GM23338 (cell line): ENCODE results near the gene LCN6. TPM values are rescaled to one million over a fixed set of nuclear protein-coding genes. Genes with fewer than 3 reads are reported as not detected.

ENCODE experiments used
- ATAC-seq: fragments of 200-7000 bp; cut with Tn5 transposase; 3 replicates; pipeline ENCODE4 v1.9.1; 2020
- DNase-seq: peaks from one replicate; pipeline ENCODE4 v3.0.0-alpha.2; 2015; ENCODE audit warnings: low spot score
- H2AFZ ChIP-seq: fragments of 200-600 bp; sonication (generic); 2 replicates; pipeline ENCODE4 v1.8.0; 2016; ENCODE audit warnings: antibody characterized with exemption, mild to moderate bottlenecking, moderate library complexity
- H3F3A ChIP-seq: fragments of 200-600 bp; sonication (generic); replicated peaks from 2 replicates; pipeline ENCODE4 v1.8.0; 2017; ENCODE audit warnings: antibody characterized with exemption, mixed run types, low read depth
- H3K27ac ChIP-seq: fragments of 200-600 bp; sonication (generic); 2 replicates; pipeline ENCODE4 v1.6.1; 2016; ENCODE audit warnings: low read depth
- H3K27me3 ChIP-seq: fragments of 200-600 bp; sonication (generic); 2 replicates; pipeline ENCODE4 v1.8.0; 2016; ENCODE audit warnings: mild to moderate bottlenecking, mixed run types, moderate library complexity; ENCODE audit not compliant: insufficient read depth
- H3K36me3 ChIP-seq: fragments of 200-600 bp; sonication (generic); 2 replicates; pipeline ENCODE4 v1.8.0; 2016; ENCODE audit warnings: mild to moderate bottlenecking; ENCODE audit not compliant: insufficient read depth
- H3K4me1 ChIP-seq: fragments of 200-600 bp; sonication (generic); 2 replicates; pipeline ENCODE4 v1.8.0; 2016; ENCODE audit warnings: mild to moderate bottlenecking, moderate library complexity; ENCODE audit not compliant: insufficient read depth
- H3K4me2 ChIP-seq: fragments of 200-600 bp; sonication (generic); 2 replicates; pipeline ENCODE4 v1.7.1; 2017; ENCODE audit warnings: mixed run types
- H3K4me3 ChIP-seq: fragments of 200-600 bp; sonication (generic); 2 replicates; pipeline ENCODE4 v1.6.1; 2016; ENCODE audit warnings: mixed run types
- H3K79me2 ChIP-seq: fragments of 200-600 bp; sonication (generic); replicated peaks from 2 replicates; pipeline ENCODE4 v1.8.0; 2017; ENCODE audit warnings: mild to moderate bottlenecking; ENCODE audit not compliant: insufficient read depth
- H3K9me2 ChIP-seq: fragments of 200-600 bp; sonication (generic); 2 replicates; pipeline ENCODE4 v1.8.0; 2017; ENCODE audit not compliant: insufficient read depth
- H4K20me1 ChIP-seq: fragments of 200-600 bp; sonication (generic); replicated peaks from 2 replicates; pipeline ENCODE4 v1.8.0; 2017; ENCODE audit warnings: mild to moderate bottlenecking; ENCODE audit not compliant: insufficient read depth
- H3K27ac Mint-ChIP-seq: 2 replicates; pipeline ENCODE4 v1.8.0; 2020; ENCODE audit warnings: inconsistent platforms, mild to moderate bottlenecking, moderate library complexity, mixed read lengths
- H3K27me3 Mint-ChIP-seq: 3 replicates; pipeline ENCODE4 v1.8.0; 2022; ENCODE audit warnings: low read depth, mild to moderate bottlenecking, moderate library complexity, mixed read lengths, inconsistent platforms; ENCODE audit not compliant: insufficient read depth, poor library complexity
- H3K36me3 Mint-ChIP-seq: 3 replicates; pipeline ENCODE4 v1.8.0; 2021; ENCODE audit warnings: low read depth, mild to moderate bottlenecking, inconsistent platforms, moderate library complexity, mixed read lengths
- H3K4me1 Mint-ChIP-seq: 3 replicates; pipeline ENCODE4 v1.8.0; 2020; ENCODE audit warnings: mild to moderate bottlenecking, inconsistent platforms, mixed read lengths
- H3K4me3 Mint-ChIP-seq: 3 replicates; pipeline ENCODE4 v1.8.0; 2021; ENCODE audit warnings: moderate library complexity, mild to moderate bottlenecking, inconsistent platforms, mixed read lengths
- H3K9me3 Mint-ChIP-seq: 3 replicates; pipeline ENCODE4 v1.8.0; 2020; ENCODE audit warnings: moderate library complexity, mild to moderate bottlenecking, inconsistent platforms, mixed read lengths
- CREB1 ChIP-seq: fragments of 250-450 bp; sonication (Bioruptor Pico); IDR thresholded peaks from 2 replicates; pipeline ENCODE4 v1.5.0; 2020; ENCODE audit warnings: low read depth, mild to moderate bottlenecking, moderate library complexity
- EZH2phosphoT487 ChIP-seq: fragments of 200-600 bp; sonication (generic); IDR thresholded peaks from one replicate; pipeline ENCODE4 v1.8.1; 2018; ENCODE audit warnings: antibody characterized with exemption; ENCODE audit not compliant: unreplicated experiment
- JUNB ChIP-seq: IDR thresholded peaks from one replicate; pipeline ENCODE4 v1.6.1; 2016; ENCODE audit warnings: antibody characterized with exemption; ENCODE audit not compliant: unreplicated experiment
- NANOG ChIP-seq: IDR thresholded peaks from 2 replicates; pipeline ENCODE4 v1.6.1; 2016; ENCODE audit warnings: antibody characterized with exemption, borderline replicate concordance
- POLR2AphosphoS5 ChIP-seq: IDR thresholded peaks from 2 replicates; pipeline ENCODE4 v1.6.1; 2016; ENCODE audit warnings: antibody characterized with exemption, low read depth
- ZNF331 ChIP-seq: fragments of 250-450 bp; sonication (Bioruptor Pico); IDR thresholded peaks from 2 replicates; pipeline ENCODE4 v1.5.0; 2020; ENCODE audit warnings: low read depth, mild to moderate bottlenecking, moderate library complexity
- polyA plus RNA-seq: library from polyadenylated mRNA; unstranded; fragments of >200 nt; fragmentation: Nextera tagmentation; extraction: Ambion mirVana; gene quantifications from 2 replicates; pipeline ENCODE4 v1.2.1, GENCODE V29; 2016
- total RNA-seq: library from RNA; depleted of rRNA; stranded (reverse); fragments of >200 nt; shearing (Covaris generic); gene quantifications from 2 replicates; pipeline ENCODE4 v1.2.3, GENCODE V29; 2014
- TF ChIP-seq, protein P1 (sequence below): IDR thresholded peaks from 2 replicates; pipeline ENCODE4 v1.6.1; 2016; ENCODE audit warnings: antibody characterized with exemption
- TF ChIP-seq, protein P2 (sequence below): IDR thresholded peaks from one replicate; pipeline ENCODE4 v1.6.1; 2018; ENCODE audit warnings: antibody characterized with exemption; ENCODE audit not compliant: unreplicated experiment
- TF ChIP-seq, protein P3 (sequence below): fragments of 250-450 bp; sonication (Bioruptor Pico); IDR thresholded peaks from 2 replicates; pipeline ENCODE4 v1.5.0; 2020; ENCODE audit warnings: mild to moderate bottlenecking, moderate library complexity
- TF ChIP-seq, protein P4 (sequence below), 2 experiments: fragments of 200-600 bp in 1 of 2; sonication (generic) in 1 of 2; conservative IDR thresholded peaks; 2 replicates each; pipeline versions ENCODE4 v1.5.1 to v1.6.1; 2016 to 2017; ENCODE audit warnings: antibody characterized with exemption in 2 of 2, low read depth in 2 of 2, mild to moderate bottlenecking in 2 of 2, moderate library complexity in 1 of 2

The LCN6 gene
- total and polyA plus RNA-seq, 2 experiments from 2014 or later: not detected

DNA sequence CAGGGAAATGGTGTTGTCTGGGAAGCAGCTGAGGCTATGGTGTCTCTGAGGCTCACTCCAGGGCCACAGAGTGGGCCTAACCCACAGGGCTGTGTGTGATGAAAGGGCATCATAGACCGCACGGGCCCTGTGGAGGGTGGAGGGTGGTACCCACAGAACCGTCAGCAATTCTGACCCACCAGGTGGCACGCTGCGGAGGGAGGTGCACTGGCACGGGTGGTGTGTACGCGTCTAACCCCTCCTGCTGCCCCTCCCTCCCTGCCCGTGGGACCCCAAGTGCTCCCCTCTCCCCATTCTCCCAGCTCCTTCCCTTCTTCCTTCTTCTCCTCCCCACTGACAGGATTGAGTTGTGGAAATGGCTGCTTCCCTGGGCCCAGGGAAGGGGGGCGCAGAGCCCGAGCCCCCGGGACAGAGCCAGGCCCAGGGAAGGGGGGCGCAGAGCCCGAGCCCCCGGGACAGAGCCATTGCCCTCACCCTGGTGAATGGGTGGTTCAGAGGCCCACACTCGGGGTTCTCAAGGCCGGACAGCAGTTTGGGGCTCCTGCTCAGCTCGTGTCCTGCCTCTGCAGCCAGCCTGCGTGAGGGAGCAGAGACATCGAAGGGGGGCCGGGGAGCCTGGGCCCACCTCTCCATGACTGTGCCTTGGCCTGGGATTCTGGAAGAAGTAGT lies 12.4 kb downstream of the LCN6 start:
- Histone ChIP-seq H3K4me1 (no peaks in the 10 kb centered on the region), H3K36me3 (no peaks in the 10 kb centered on the region), H3K79me2 (no peaks in the 10 kb centered on the region), H3K27me3 (no peaks in the 10 kb centered on the region), H3K4me2 (no peak overlapping the region), H3K9me2 (no peaks in the 10 kb centered on the region), H2AFZ (no peak overlapping the region), H3K4me3 (no peak overlapping the region), H3K27ac (no peak overlapping the region), H3F3A (no peaks in the 10 kb centered on the region), H4K20me1 (no peaks in the 10 kb centered on the region)
- ATAC-seq (no peak), DNase-seq (no peak)
- Mint-ChIP-seq H3K27me3 (peaks cover 20% of the 10 kb centered on the region), H3K4me3 (no peak overlapping the region), H3K27ac (no peak overlapping the region), H3K36me3 (no peaks in the 10 kb centered on the region), H3K4me1 (no peaks in the 10 kb centered on the region; the same call in 2 of the 3 replicates), H3K9me3 (no peaks in the 10 kb centered on the region; the same call in 1 of the 3 replicates)
- TF ChIP-seq CREB1 (CRISPR knock-in tag) (no peak), NANOG (no peak), ZNF331 (CRISPR knock-in tag) (no peak), JUNB (no peak), EZH2phosphoT487 (no peak), POLR2AphosphoS5 (no peak)
- TF ChIP-seq, protein P1, sequence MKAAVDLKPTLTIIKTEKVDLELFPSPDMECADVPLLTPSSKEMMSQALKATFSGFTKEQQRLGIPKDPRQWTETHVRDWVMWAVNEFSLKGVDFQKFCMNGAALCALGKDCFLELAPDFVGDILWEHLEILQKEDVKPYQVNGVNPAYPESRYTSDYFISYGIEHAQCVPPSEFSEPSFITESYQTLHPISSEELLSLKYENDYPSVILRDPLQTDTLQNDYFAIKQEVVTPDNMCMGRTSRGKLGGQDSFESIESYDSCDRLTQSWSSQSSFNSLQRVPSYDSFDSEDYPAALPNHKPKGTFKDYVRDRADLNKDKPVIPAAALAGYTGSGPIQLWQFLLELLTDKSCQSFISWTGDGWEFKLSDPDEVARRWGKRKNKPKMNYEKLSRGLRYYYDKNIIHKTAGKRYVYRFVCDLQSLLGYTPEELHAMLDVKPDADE: no peak
- TF ChIP-seq, protein P2, sequence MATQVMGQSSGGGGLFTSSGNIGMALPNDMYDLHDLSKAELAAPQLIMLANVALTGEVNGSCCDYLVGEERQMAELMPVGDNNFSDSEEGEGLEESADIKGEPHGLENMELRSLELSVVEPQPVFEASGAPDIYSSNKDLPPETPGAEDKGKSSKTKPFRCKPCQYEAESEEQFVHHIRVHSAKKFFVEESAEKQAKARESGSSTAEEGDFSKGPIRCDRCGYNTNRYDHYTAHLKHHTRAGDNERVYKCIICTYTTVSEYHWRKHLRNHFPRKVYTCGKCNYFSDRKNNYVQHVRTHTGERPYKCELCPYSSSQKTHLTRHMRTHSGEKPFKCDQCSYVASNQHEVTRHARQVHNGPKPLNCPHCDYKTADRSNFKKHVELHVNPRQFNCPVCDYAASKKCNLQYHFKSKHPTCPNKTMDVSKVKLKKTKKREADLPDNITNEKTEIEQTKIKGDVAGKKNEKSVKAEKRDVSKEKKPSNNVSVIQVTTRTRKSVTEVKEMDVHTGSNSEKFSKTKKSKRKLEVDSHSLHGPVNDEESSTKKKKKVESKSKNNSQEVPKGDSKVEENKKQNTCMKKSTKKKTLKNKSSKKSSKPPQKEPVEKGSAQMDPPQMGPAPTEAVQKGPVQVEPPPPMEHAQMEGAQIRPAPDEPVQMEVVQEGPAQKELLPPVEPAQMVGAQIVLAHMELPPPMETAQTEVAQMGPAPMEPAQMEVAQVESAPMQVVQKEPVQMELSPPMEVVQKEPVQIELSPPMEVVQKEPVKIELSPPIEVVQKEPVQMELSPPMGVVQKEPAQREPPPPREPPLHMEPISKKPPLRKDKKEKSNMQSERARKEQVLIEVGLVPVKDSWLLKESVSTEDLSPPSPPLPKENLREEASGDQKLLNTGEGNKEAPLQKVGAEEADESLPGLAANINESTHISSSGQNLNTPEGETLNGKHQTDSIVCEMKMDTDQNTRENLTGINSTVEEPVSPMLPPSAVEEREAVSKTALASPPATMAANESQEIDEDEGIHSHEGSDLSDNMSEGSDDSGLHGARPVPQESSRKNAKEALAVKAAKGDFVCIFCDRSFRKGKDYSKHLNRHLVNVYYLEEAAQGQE: no peak
- TF ChIP-seq, protein P3, sequence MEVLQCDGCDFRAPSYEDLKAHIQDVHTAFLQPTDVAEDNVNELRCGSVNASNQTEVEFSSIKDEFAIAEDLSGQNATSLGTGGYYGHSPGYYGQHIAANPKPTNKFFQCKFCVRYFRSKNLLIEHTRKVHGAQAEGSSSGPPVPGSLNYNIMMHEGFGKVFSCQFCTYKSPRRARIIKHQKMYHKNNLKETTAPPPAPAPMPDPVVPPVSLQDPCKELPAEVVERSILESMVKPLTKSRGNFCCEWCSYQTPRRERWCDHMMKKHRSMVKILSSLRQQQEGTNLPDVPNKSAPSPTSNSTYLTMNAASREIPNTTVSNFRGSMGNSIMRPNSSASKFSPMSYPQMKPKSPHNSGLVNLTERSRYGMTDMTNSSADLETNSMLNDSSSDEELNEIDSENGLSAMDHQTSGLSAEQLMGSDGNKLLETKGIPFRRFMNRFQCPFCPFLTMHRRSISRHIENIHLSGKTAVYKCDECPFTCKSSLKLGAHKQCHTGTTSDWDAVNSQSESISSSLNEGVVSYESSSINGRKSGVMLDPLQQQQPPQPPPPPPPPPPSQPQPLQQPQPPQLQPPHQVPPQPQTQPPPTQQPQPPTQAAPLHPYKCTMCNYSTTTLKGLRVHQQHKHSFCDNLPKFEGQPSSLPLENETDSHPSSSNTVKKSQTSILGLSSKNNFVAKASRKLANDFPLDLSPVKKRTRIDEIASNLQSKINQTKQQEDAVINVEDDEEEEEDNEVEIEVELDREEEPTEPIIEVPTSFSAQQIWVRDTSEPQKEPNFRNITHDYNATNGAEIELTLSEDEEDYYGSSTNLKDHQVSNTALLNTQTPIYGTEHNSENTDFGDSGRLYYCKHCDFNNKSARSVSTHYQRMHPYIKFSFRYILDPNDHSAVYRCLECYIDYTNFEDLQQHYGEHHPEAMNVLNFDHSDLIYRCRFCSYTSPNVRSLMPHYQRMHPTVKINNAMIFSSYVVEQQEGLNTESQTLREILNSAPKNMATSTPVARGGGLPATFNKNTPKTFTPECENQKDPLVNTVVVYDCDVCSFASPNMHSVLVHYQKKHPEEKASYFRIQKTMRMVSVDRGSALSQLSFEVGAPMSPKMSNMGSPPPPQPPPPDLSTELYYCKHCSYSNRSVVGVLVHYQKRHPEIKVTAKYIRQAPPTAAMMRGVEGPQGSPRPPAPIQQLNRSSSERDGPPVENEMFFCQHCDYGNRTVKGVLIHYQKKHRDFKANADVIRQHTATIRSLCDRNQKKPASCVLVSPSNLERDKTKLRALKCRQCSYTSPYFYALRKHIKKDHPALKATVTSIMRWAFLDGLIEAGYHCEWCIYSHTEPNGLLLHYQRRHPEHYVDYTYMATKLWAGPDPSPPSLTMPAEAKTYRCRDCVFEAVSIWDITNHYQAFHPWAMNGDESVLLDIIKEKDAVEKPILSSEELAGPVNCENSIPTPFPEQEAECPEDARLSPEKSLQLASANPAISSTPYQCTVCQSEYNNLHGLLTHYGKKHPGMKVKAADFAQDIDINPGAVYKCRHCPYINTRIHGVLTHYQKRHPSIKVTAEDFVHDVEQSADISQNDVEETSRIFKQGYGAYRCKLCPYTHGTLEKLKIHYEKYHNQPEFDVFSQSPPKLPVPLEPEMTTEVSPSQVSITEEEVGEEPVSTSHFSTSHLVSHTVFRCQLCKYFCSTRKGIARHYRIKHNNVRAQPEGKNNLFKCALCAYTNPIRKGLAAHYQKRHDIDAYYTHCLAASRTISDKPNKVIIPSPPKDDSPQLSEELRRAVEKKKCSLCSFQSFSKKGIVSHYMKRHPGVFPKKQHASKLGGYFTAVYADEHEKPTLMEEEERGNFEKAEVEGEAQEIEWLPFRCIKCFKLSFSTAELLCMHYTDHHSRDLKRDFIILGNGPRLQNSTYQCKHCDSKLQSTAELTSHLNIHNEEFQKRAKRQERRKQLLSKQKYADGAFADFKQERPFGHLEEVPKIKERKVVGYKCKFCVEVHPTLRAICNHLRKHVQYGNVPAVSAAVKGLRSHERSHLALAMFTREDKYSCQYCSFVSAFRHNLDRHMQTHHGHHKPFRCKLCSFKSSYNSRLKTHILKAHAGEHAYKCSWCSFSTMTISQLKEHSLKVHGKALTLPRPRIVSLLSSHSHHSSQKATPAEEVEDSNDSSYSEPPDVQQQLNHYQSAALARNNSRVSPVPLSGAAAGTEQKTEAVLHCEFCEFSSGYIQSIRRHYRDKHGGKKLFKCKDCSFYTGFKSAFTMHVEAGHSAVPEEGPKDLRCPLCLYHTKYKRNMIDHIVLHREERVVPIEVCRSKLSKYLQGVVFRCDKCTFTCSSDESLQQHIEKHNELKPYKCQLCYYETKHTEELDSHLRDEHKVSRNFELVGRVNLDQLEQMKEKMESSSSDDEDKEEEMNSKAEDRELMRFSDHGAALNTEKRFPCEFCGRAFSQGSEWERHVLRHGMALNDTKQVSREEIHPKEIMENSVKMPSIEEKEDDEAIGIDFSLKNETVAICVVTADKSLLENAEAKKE (CRISPR knock-in tag): no peak
- TF ChIP-seq, protein P4, sequence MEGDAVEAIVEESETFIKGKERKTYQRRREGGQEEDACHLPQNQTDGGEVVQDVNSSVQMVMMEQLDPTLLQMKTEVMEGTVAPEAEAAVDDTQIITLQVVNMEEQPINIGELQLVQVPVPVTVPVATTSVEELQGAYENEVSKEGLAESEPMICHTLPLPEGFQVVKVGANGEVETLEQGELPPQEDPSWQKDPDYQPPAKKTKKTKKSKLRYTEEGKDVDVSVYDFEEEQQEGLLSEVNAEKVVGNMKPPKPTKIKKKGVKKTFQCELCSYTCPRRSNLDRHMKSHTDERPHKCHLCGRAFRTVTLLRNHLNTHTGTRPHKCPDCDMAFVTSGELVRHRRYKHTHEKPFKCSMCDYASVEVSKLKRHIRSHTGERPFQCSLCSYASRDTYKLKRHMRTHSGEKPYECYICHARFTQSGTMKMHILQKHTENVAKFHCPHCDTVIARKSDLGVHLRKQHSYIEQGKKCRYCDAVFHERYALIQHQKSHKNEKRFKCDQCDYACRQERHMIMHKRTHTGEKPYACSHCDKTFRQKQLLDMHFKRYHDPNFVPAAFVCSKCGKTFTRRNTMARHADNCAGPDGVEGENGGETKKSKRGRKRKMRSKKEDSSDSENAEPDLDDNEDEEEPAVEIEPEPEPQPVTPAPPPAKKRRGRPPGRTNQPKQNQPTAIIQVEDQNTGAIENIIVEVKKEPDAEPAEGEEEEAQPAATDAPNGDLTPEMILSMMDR (conservative IDR thresholded peaks at IDR 0.05; ENCODE audit: low read depth in 2 of 2): no peak
